ENCODE data around the gene ADGB.

Gene ADGB

GRCh38 chr6:146666909-146667308 is 68.1 kb downstream of the ADGB start:
- Mint-ChIP-seq H3K4me1 (ENCODE audit: low read depth) (no peaks in the 10 kb centered on the region), H3K36me3 (no peaks in the 10 kb centered on the region), H3K27ac (no peak overlapping the region), H3K4me3 (no peak overlapping the region), H3K9me3 (ENCODE audit: low read depth) (no peaks in the 10 kb centered on the region), H3K27me3 (peaks cover 11% of the 10 kb centered on the region)

DNA sequence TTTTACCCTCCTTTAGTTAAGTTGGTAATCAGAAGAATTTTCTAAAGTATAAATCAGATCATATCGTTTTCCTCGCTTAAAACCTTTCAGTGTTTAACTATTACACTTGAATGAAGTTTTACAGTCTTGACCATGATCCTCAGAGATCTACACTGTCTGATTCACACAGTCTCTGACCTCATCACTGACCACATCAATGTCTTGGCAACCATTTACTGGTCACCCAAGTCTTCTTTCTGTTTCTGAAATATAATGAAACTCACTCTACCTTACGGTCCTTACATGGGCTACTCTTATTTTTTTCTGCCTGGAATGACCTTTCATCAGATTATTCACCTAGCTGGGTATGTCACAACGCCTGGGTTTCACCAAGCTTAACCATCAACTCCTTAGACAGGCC is 71.4 kb downstream of the ADGB start:
- Mint-ChIP-seq H3K9me3 (ENCODE audit: low read depth) (no peaks in the 10 kb centered on the region), H3K4me3 (no peak overlapping the region), H3K27me3 (peaks cover 14% of the 10 kb centered on the region), H3K4me1 (ENCODE audit: low read depth) (no peaks in the 10 kb centered on the region), H3K27ac (no peak overlapping the region), H3K36me3 (no peaks in the 10 kb centered on the region)

- Mint-ChIP-seq H3K4me1 (ENCODE audit: low read depth) (no peaks in the 10 kb centered on the region), H3K4me3 (no peak overlapping the region)
Observed at GRCh38 chr6:146673069-146673468, 74.3 kb downstream of the ADGB start.

DNA sequence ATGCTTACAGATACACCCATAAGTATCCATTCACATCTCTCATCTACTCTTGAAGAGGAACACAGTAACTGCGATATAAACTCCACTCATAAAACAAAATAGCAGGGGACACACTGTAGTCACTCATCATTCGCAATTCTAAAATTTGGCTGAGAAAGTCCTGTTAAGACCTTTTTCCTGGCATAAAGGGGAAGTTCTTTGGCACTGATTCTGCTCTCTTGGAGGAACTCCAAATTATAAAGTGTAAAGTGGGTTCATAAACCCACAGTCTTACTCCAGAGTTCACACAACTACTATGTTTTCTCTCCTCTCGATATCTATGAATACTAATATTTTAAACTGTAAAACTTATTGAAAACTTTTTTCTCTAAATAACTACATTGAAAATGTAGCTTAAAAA is 80.6 kb downstream of the ADGB start:
- H3K9me3 Mint-ChIP-seq (ENCODE audit: low read depth), result no peaks in the 10 kb centered on the region
- no peak overlapping the region for H3K4me3 Mint-ChIP-seq
- H3K36me3 Mint-ChIP-seq, result no peaks in the 10 kb centered on the region
- no peaks in the 10 kb centered on the region for H3K4me1 Mint-ChIP-seq (ENCODE audit: low read depth)
- peaks cover 3% of the 10 kb centered on the region for H3K27me3 Mint-ChIP-seq
- H3K27ac Mint-ChIP-seq, result no peak overlapping the region

More at GRCh38 chr6:146673069-146673468, 74.3 kb downstream of the ADGB start:
- Mint-ChIP-seq H3K36me3 (no peaks in the 10 kb centered on the region), H3K27ac (no peak overlapping the region), H3K27me3 (peaks cover 14% of the 10 kb centered on the region), H3K9me3 (ENCODE audit: low read depth) (no peaks in the 10 kb centered on the region)

DNA sequence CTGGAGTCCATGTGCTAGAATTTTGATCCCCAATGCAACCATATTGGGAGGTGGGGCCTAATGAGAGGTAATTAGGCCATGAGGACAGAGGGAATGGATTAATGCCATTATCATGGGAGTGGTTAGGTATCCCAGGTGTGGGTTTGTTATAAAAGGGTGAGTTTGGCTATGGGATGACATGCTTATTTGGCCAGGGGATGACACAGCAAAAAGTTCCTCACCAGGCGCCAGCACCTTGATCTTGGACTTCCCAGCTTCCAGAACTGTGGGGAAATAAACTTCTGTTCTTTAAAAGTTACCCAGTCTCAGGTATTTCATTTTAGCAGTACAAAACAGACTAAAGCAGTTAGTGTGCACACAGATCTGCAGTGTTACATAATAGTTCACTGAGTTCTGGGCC is 84.1 kb downstream of the ADGB start:
- H3K27ac Mint-ChIP-seq, result no peak overlapping the region
- H3K9me3 Mint-ChIP-seq (ENCODE audit: low read depth), result no peaks in the 10 kb centered on the region
- H3K4me3 Mint-ChIP-seq, result no peak overlapping the region
- H3K27me3 Mint-ChIP-seq, result peaks cover 3% of the 10 kb centered on the region
- no peaks in the 10 kb centered on the region for H3K4me1 Mint-ChIP-seq (ENCODE audit: low read depth)
- H3K36me3 Mint-ChIP-seq, result no peaks in the 10 kb centered on the region

DNA sequence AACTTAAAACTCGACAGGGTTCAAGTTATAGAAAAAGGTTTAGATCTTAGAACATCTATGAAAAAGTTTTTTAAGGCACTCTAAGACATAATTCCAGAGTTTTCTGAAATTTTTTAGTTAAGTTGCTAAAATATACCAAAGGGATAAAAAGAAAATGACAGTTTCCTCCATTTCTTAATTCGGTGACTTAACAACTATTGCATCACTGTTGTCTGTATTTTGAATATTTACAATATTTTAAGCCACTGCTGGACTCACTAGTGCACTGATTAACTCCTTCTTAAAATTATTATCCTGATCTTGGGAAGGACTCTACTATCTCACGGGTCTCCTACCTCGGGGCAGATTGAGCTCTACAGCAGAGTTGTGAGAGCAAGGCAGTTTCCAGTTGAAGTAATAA is 91.0 kb downstream of the ADGB start:
- Mint-ChIP-seq H3K36me3 (no peaks in the 10 kb centered on the region), H3K4me3 (no peak overlapping the region), H3K4me1 (ENCODE audit: low read depth) (no peaks in the 10 kb centered on the region), H3K27ac (no peak overlapping the region), H3K9me3 (ENCODE audit: low read depth) (no peaks in the 10 kb centered on the region), H3K27me3 (peaks cover 1% of the 10 kb centered on the region)

DNA sequence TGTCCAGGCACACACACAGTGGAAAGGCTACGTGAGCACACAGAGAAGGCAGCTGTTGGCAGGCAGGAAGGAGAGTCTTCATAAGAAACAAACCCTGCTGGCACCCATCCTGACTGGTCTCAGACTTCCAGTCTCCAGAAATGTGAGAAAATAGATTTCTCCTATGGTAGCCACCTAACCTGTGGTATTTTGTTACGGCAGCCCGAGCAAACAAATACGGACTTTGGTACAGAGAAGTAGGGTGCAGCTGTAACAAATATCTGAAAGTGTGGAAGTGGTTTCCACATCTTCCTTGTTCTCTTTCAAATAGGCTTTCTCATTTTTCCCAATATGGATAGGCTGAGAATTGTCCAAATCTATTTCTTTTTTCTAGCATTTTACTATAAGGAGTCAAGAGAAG is 94.6 kb downstream of the ADGB start:
- no peaks in the 10 kb centered on the region for H3K4me1 Mint-ChIP-seq (ENCODE audit: low read depth)
- H3K4me3 Mint-ChIP-seq, result no peak overlapping the region
- H3K9me3 Mint-ChIP-seq (ENCODE audit: low read depth), result no peaks in the 10 kb centered on the region
- H3K27me3 Mint-ChIP-seq, result peaks cover 1% of the 10 kb centered on the region
- H3K36me3 Mint-ChIP-seq, result no peaks in the 10 kb centered on the region
- H3K27ac Mint-ChIP-seq, result no peak overlapping the region

DNA sequence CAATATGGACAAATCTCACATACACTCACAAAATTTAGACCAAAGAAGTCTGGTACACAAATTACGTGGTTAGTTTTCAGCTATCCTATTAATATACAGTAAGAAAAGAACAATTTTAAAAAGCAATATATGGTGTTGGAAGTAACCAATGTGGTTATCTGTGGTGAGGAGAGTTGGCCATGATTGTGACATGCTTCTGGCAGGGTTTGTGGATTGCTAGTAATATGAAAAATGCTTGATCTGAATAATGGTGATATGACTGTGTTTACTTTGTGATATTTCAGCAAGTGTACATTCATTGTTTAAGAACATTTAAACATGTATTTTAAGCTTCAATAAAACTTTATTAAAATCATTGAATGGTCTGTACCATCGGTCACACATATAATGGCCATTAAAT is 99.1 kb downstream of the ADGB start:
- Mint-ChIP-seq H3K9me3 (ENCODE audit: low read depth) (no peaks in the 10 kb centered on the region), H3K36me3 (no peaks in the 10 kb centered on the region), H3K27ac (no peak overlapping the region), H3K4me1 (ENCODE audit: low read depth) (no peaks in the 10 kb centered on the region), H3K27me3 (peaks cover 1% of the 10 kb centered on the region), H3K4me3 (no peak overlapping the region)

DNA sequence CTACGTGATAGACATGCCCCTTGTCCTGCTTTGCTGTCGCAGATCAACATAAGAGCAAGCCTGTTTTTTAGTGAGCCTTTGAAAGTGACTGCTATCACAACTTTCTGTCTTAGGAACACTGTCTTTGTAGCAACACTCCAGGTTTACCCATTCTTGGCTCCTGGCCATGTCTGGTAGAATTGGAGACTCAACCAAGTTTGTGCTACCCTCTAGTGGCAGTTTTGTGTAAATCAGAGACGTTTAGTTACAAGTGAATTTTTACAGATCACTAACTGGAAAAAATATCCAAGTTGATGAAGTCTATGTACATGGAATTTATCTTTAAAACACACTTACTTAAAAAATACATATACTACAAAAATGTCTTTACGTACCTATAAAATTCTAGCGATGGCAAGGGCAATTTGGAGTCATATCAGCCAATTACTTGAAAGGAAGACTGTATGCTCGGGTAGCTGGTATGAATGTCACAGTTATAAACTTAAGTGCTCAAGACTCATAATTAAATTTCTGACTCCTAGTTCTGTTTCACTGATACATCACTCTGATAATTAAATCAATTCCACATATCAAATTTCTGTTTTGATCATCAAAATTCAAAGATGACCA is 101.4 kb downstream of the ADGB start:
- no peak overlapping the region for H3K27ac Mint-ChIP-seq
- H3K27me3 Mint-ChIP-seq, result no peaks in the 10 kb centered on the region
- H3K36me3 Mint-ChIP-seq, result no peaks in the 10 kb centered on the region
- H3K9me3 Mint-ChIP-seq (ENCODE audit: low read depth), result no peaks in the 10 kb centered on the region
- H3K4me1 Mint-ChIP-seq (ENCODE audit: low read depth), result no peaks in the 10 kb centered on the region
- H3K4me3 Mint-ChIP-seq, result no peak overlapping the region

DNA sequence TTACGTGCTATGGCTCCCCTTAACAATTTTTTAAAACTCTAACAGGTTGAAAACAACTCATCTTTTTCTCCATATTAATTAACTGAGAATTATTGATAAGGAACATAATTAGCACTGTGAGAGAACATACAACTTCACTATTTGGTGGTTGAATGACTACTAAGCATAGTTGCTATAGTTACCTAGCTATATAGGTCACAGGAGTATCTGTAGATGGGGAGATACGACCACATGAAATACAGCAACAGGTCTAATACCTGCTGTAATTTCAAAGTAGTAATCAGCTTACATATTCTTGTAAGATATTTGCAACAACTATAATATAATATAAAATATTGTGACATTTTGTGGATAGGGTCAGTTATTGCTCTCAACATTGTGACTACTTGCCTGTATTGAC is 102.9 kb downstream of the ADGB start:
- H3K36me3 Mint-ChIP-seq, result no peaks in the 10 kb centered on the region
- peaks cover 3% of the 10 kb centered on the region for H3K9me3 Mint-ChIP-seq (ENCODE audit: low read depth)
- no peak overlapping the region for H3K4me3 Mint-ChIP-seq

GRCh38 chr6:146709036-146709622 is 110.4 kb downstream of the ADGB start:
- H3K9me3 Mint-ChIP-seq (ENCODE audit: low read depth), result peaks cover 6% of the 10 kb centered on the region

More for the DNA sequence above, 102.9 kb downstream of the ADGB start:
- Mint-ChIP-seq H3K27me3 (no peaks in the 10 kb centered on the region), H3K27ac (no peak overlapping the region), H3K4me1 (ENCODE audit: low read depth) (no peaks in the 10 kb centered on the region)

DNA sequence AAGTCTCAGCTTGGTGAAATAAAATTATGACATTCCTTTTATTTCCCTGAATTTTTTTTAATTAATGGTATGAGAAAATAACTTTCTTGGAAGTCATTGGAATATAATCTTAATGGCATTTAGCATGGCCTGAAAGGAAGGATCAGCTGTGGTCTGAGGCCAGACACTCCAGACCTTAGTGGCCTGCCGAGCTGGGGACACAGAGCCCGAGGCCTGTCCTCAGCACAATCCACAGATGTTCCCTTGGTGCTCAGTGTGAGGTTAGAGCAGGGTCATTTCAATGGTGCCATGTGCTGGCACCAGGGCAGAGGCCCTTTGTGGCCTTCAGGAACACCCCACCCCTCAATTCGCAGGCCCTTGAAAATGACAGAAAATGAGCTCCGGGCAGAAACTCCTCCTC is 120.6 kb downstream of the ADGB start:
- Mint-ChIP-seq H3K36me3 (no peaks in the 10 kb centered on the region), H3K4me3 (no peak overlapping the region), H3K27ac (no peak overlapping the region), H3K27me3 (no peaks in the 10 kb centered on the region), H3K4me1 (ENCODE audit: low read depth) (no peaks in the 10 kb centered on the region), H3K9me3 (ENCODE audit: low read depth) (no peaks in the 10 kb centered on the region)

More at GRCh38 chr6:146709036-146709622, 110.4 kb downstream of the ADGB start:
- Mint-ChIP-seq H3K4me1 (ENCODE audit: low read depth) (no peaks in the 10 kb centered on the region), H3K4me3 (no peak overlapping the region), H3K36me3 (no peaks in the 10 kb centered on the region), H3K27me3 (peaks cover 2% of the 10 kb centered on the region), H3K27ac (no peak overlapping the region)

DNA sequence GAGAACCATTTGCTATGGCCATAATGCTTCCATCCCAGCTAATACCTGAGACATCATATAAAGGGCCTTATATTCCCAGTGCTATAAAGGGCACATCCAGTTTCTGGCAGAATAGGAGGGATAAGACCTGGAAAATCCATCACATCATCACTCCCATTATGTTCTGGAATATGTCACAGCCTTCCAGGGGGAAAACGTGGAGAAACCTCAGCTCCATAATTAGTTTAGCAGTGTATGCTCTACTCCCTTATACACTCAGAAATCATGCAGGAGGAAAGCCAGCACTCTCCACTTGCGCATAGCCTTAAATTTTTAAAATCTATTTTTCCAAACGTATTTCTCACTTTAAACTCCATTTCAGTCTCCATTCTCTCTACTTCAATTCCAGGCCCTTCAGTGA is 140.9 kb downstream of the ADGB start:
- Mint-ChIP-seq H3K27me3 (no peaks in the 10 kb centered on the region), H3K4me3 (no peak overlapping the region), H3K27ac (no peak overlapping the region), H3K9me3 (ENCODE audit: low read depth) (no peaks in the 10 kb centered on the region), H3K4me1 (ENCODE audit: low read depth) (no peaks in the 10 kb centered on the region), H3K36me3 (no peaks in the 10 kb centered on the region)

DNA sequence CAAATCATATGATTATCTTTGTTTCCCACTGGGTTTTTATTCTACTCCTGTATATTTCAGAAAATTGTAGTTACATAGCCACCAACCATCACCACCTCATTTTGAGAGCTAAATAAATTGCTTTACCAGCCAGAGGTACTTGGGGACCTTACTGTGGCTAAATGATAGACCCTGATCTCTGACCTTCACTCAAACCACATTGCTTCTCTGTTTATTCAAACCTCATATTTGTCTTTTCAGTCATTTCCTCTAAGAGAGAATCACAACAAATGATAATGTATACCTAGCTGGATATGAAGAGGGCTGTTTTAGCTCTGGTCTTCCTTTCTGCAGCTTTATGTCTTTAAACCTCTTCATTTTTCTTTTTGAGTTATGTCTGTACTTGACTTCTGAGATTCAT is 142.8 kb downstream of the ADGB start:
- Mint-ChIP-seq H3K27ac (no peak overlapping the region), H3K36me3 (no peaks in the 10 kb centered on the region), H3K9me3 (ENCODE audit: low read depth) (no peaks in the 10 kb centered on the region), H3K27me3 (no peaks in the 10 kb centered on the region), H3K4me3 (no peak overlapping the region), H3K4me1 (ENCODE audit: low read depth) (no peaks in the 10 kb centered on the region)

- H3K36me3 Mint-ChIP-seq, result peaks cover 3% of the 10 kb centered on the region
- no peak overlapping the region for H3K4me3 Mint-ChIP-seq
- peaks cover 9% of the 10 kb centered on the region for H3K9me3 Mint-ChIP-seq (ENCODE audit: low read depth)
- H3K27me3 Mint-ChIP-seq, result peaks cover 3% of the 10 kb centered on the region
- no peaks in the 10 kb centered on the region for H3K4me1 Mint-ChIP-seq (ENCODE audit: low read depth)
- H3K27ac Mint-ChIP-seq, result no peak overlapping the region
Observed at GRCh38 chr6:146753306-146753705, 154.5 kb downstream of the ADGB start.

DNA sequence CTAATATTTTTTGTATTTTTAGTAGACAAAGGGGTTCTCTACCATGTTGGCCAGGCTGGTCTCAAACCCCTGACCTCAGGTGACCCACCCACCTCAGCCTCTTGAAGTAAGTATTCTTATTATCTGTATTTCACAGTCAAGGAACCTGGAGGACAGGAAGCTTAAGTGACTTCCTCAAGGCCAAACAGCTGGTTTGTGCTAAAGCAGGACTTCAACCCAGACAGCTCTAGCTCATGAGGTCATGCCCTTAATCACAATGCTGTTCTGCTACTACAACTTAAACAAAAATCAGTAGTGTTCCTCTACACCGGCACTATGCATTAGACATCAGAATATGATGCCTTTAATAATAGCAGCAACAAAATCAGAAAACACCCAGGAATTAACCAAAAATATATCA is 168.9 kb downstream of the ADGB start:
- Mint-ChIP-seq H3K27ac (no peak overlapping the region), H3K36me3 (no peaks in the 10 kb centered on the region), H3K9me3 (ENCODE audit: low read depth) (no peaks in the 10 kb centered on the region), H3K27me3 (peaks cover 3% of the 10 kb centered on the region), H3K4me1 (ENCODE audit: low read depth) (peaks cover 23% of the 10 kb centered on the region), H3K4me3 (no peak overlapping the region)
